ENCODE measurements around the gene OPRL1. TPM values are rescaled to one million over a fixed set of nuclear protein-coding genes. Genes with fewer than 3 reads are reported as not detected.

Gene OPRL1
- total RNA-seq, 1 donor from 2014 or later = 1.9 TPM

DNA sequence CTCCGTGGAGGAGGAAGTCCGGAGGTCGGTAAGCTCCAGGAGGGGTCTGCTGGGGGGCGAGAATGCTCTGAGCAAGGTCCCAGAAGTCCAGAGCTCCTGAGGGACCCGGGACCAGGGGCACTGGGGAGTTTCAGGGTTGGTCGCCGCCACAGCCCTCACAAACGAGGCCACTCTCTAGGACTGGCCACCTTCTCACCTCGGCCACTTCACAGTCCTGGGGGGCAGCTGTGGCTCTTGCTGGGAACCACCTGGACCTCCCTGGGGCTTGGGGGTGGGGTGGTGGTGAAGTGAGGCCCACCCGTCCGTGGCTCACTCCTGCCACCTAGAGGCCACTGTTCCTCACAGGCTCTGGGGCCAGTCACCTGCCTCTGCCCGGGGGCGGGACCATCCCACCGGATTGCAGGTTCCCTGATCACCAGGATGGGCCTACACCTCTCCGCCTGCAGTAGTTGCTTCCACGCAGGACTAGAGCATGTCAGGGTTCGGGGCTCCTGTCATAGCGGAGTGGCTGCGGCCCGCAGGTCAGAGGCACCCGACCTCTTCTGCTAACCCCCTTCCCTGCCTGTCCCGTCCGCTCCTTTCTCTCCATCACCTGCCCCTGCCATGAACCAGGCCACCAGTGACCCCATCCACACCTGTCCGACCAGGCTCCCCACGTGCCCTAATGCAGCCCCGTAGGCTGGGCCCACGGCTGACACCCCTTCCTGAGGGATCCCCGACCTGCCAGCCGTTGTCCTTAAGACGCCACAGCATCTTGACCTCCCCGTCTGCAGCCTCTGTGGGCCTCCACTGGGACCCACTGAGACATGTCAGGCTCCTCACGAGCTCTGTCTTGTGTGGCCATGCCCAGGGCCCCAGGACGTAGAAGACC, 22.0 kb upstream of the OPRL1 start:
- ATAC-seq (peak; percentile 74), DNase-seq (peak; percentile 87)
- Histone ChIP-seq H3K4me3 (peak overlapping the region; percentile 32), H3K27me3 (peaks cover 3% of the 10 kb centered on the region), H3K9me3 (no peaks in the 10 kb centered on the region), H3K36me3 (no peaks in the 10 kb centered on the region), H3K27ac (peak overlapping the region; percentile 52), H3K4me1 (peaks cover 14% of the 10 kb centered on the region)
- intact Hi-C loops (cut with DNase I) = no loop called here
- TF ChIP-seq, protein P1, sequence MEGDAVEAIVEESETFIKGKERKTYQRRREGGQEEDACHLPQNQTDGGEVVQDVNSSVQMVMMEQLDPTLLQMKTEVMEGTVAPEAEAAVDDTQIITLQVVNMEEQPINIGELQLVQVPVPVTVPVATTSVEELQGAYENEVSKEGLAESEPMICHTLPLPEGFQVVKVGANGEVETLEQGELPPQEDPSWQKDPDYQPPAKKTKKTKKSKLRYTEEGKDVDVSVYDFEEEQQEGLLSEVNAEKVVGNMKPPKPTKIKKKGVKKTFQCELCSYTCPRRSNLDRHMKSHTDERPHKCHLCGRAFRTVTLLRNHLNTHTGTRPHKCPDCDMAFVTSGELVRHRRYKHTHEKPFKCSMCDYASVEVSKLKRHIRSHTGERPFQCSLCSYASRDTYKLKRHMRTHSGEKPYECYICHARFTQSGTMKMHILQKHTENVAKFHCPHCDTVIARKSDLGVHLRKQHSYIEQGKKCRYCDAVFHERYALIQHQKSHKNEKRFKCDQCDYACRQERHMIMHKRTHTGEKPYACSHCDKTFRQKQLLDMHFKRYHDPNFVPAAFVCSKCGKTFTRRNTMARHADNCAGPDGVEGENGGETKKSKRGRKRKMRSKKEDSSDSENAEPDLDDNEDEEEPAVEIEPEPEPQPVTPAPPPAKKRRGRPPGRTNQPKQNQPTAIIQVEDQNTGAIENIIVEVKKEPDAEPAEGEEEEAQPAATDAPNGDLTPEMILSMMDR (IDR thresholded peaks at IDR 0.05) = peak; percentile 85

DNA sequence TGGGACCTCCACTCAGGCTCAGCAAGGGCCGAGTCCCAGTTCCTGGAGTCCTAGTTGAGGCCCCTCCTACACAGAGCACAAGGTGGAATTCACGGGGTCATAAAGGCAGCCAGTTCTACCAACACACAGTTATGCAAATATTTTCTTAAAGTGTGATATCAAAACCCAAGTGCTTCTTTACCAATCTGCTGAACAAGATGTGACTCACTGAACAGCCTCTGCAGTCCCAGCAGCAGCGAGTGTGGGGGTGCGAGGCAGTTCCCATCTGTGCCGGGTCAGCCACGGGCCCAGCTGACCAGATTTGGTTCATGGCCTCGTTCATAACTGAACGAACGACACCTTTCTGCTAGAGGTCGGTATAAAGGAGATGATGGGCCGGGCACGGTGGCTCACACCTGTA, 21.3 kb upstream of the OPRL1 start:
- H3K4me3 ChIP-seq = no peak overlapping the region
- TF ChIP-seq, protein P1 (IDR thresholded peaks at IDR 0.05) = no peak
- ATAC-seq (no peak), DNase-seq (no peak)
- intact Hi-C loops (cut with DNase I) = no loop called here
- H3K27ac ChIP-seq = no peak overlapping the region
- no peaks in the 10 kb centered on the region for H3K27me3 ChIP-seq
- no peaks in the 10 kb centered on the region for H3K9me3 ChIP-seq
- peaks cover 14% of the 10 kb centered on the region for H3K4me1 ChIP-seq
- no peaks in the 10 kb centered on the region for H3K36me3 ChIP-seq

DNA sequence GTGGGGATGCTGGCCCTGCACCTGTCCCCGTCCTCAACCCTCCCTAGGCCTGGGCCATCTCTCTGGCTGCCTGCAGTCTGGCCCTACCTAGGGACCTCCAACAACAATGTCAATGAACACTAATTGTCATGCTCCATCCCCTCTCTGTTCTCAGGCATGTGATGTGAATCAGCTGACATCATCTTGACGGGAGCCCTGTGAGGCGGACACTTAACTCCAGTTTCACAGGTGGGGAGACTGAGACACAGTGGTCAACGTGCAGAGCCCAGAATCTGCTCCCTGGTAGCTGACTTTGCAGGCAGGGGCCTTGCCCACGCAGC, 17.6 kb upstream of the OPRL1 start:
- intact Hi-C loops (cut with DNase I) = no loop called here
- TF ChIP-seq, protein P1 (IDR thresholded peaks at IDR 0.05) = no peak
- H3K27ac ChIP-seq = peak overlapping the region; percentile 90
- peak overlapping the region; percentile 92 for H3K4me3 ChIP-seq
- no peaks in the 10 kb centered on the region for H3K9me3 ChIP-seq
- DNase-seq = no peak
- no peaks in the 10 kb centered on the region for H3K36me3 ChIP-seq
- no peaks in the 10 kb centered on the region for H3K27me3 ChIP-seq
- no peak for ATAC-seq
- H3K4me1 ChIP-seq = peaks cover 21% of the 10 kb centered on the region

DNA sequence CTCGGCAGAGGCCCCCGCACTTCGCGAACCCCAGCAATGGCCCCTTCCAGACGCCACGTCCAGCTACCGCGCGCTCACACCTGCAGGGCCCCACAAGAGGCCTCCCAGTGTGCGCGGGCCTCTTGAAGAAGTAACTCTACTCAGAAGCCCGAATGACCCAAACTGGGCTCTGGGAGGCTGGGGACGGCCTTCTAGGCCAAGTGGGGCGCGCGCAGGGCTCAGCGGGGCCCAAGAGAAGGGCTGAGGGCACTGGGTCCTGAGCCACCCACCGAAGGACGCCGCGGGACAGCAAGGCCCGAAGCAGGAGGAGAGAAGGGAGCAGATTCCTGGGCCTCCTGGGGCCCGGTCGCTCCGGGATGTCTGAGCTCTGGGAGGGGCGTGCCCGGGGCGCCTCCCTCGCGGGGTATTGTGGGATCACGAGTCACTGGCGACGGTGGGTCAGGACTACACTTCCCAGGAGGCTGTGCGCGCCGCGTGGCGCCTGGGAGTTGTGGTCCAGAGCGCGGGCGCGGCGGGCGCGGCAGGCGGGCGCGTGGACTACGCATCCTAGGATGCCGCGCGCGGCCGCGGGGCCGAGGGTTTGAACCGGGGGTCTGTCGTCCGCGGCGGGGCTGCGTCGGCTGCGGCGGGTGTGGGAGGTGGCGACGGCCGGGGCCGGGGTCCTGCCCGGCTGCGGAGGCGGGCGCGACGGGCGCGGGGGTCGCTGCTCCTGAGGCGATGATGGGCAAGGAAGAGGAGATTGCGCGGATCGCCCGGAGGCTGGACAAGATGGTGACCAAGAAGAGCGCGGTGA, 17.1 kb upstream of the OPRL1 start, which contains the start of gene TCEA2:
Gene TCEA2, plus strand, starts transcription at position 603 of the 793 bp plus-strand sequence. Its CDS starts 115 bp downstream, at position 718.
- Histone ChIP-seq H3K9me3 (no peaks in the 10 kb centered on the region), H3K36me3 (no peaks in the 10 kb centered on the region), H3K27me3 (no peaks in the 10 kb centered on the region), H3K27ac (peak within 1 kb of the TSS; percentile 90), H3K4me3 (peak within 1 kb of the TSS; percentile 92), H3K4me1 (peaks cover 21% of the 10 kb centered on the region)
- ATAC-seq = peak; percentile 96
- intact Hi-C loops (cut with DNase I) = no loop called here
- TF ChIP-seq, protein P1 (IDR thresholded peaks at IDR 0.05) = no peak
- peak; percentile 99 for DNase-seq

DNA sequence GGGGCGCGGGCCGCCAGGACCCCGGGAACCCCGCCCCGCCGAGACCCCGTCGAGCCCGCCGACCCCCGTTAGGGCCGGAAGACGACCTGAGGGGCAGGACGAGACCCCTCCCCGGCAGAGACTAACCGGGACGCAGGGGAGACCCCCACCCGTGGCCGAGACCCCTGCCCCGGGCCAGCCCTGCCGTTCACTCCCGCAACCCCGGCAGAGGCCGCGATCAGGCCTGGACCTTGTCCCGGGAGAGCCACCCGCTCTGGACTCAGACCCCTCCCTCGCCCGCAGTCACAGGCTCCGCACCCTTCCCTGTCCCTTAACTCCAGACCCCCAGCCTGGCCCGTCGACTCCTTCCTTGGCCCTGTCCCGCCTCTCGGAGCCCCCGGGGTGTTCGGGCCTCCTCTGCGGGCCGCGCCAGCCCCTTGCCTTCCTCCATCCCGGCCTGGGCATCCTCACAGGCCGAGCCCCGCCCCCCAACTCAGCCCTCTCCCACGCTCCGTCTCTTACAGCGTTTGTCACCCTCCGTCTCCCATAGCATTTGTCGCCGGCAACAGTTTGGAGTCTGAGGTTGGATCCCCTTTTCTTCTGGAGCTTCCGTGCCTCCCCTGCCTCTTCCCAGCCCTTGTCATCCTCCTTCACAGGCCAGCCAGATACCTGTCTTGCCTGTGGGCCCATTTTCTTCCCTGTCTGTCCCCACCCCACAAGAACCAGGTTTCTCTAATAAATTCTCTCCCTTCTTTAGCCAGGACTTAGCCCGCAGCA, 16.3 kb upstream of the OPRL1 start:
- DNase-seq (no peak), ATAC-seq (peak; percentile 7)
- Histone ChIP-seq H3K4me3 (peak overlapping the region; percentile 92), H3K36me3 (no peaks in the 10 kb centered on the region), H3K27me3 (no peaks in the 10 kb centered on the region), H3K4me1 (peaks cover 17% of the 10 kb centered on the region), H3K27ac (peak overlapping the region; percentile 90), H3K9me3 (no peaks in the 10 kb centered on the region)
- TF ChIP-seq, protein P1 (IDR thresholded peaks at IDR 0.05) = no peak
- intact Hi-C loops (cut with DNase I) = no loop called here

All from upper lobe of right lung (tissue), 1 donor.